ENCODE data around the gene GABBR2.

GRCh38 chr9:98554752-98555151 lies 154.0 kb downstream of the GABBR2 start:
- TF ChIP-seq GTF2B (IDR thresholded peaks at IDR 0.05; ENCODE audit: extremely low read depth, insufficient read length) (no peak), POLR2A (conservative IDR thresholded peaks at IDR 0.05) (no peak), ELK1 (CRISPR knock-in tag; IDR thresholded peaks at IDR 0.05) (no peak), BRCA1 (IDR thresholded peaks at IDR 0.05) (no peak), BRCA1 (CRISPR knock-in tag; IDR thresholded peaks at IDR 0.05) (no peak), SUPT5H (IDR thresholded peaks at IDR 0.05) (no peak), ZNF445 (CRISPR knock-in tag; IDR thresholded peaks at IDR 0.05; ENCODE audit: low read depth) (no peak), ZNF274 (IDR thresholded peaks at IDR 0.05; ENCODE audit: borderline replicate concordance, low read depth, low read length) (no peak), HDAC2 (IDR thresholded peaks at IDR 0.05) (no peak), SRSF1 (IDR thresholded peaks at IDR 0.05; ENCODE audit: low read depth, low read length) (no peak), CBX1 (IDR thresholded peaks at IDR 0.05; ENCODE audit: low read depth) (no peak)

Data from K562 (cell line).